ENCODE measurements around the gene TGFB2.

The TGFB2 gene

DNA sequence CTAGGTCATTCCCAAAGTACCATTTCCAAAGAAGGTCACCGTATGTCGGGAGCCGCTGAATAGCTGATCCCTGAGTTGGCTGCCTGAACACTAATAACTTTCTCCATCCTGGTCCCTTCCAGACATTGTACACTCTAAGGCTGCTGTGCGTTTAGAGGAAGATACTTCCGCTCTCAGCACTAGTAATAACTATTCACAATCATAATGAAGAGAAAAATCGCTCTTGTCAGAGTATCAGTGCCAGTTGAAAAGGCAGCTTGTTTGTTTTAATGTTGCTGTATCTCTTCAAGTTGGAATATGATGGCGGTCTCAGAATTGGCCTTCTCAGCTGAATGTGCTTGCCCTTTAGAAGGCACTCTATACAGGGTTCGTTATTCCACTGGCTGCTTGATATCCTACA, 43.5 kb downstream of the TGFB2 start:
- DNase-seq (ENCODE audit: low read depth in 2 of 2), result no peak

DNA sequence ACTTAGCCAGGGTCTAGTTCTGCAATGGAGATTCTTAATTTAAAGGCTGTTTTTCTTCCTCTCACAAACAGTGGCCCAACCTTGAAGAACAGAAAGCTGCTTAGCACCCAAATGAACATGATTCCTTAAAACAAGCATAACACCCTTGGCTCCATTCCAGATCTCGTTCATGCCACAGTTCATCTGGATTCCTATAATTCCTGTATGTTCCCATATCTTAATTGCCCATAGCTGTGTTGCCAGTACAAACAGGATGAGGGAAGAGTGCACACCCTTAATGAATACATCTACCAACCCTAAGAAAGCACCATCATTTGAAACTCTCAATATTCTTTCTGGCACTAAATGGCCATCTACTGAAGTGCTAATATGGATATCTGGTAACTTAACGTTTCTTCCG, 45.5 kb downstream of the TGFB2 start:
- DNase-seq (ENCODE audit: low read depth in 2 of 2), result no peak

DNA sequence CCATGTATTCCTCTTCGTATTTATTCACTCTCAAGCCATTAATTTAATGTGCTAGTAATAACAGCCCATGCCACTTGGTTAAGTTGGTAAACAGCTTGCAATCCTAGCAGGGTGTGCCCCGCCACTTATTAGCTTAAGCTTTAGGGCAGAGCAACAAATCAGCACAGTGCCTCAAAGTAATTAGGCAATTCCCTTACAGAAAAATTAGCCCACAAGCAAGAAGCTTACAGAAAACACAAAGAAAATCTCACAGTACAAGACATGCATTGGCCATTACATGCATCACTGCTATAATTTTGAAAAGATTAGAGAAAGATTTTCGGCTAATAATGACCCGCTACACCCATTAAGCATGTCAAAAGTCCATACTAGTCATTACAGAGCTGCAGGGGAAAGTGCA, 47.6 kb downstream of the TGFB2 start:
- no peak for DNase-seq (ENCODE audit: low read depth in 2 of 2)

DNA sequence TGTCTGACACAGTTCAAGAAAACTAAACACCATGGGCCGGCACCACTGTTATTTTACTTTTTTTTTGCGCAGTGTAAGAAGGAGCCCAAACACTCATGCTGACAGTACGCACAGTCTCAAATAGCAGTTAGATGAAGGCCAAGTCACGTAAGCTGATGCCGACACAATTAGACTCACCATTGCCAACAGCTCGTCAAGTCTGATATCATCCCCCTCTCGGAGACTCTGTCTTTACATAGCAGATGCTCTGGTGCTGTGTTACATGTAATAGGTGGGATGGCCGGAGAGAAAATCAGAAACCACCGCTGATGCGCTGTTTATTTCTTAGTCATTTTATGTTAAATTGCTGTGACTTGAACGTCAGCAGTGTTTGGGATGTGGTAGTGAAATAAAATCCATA, 49.3 kb downstream of the TGFB2 start:
- no peak for DNase-seq (ENCODE audit: low read depth in 2 of 2)

DNA sequence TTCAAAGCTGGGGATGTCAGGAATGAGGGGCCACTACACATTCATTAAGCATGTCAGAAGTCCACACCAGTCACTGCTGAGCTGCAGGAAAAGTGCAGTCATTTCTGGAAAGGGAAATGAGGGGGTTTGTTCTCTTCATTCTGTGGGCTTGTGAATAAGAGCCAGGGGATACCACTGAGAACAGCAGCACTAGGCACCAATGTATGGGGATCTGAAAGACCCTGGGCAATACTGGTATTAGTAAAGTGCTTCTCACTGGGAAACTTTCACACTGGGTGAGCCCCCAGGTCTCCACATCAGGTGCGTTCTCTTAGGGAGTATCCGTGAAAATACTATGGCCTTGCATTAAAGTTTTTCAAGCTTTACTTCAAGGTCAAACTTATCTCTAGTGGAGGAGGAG, 49.9 kb downstream of the TGFB2 start:
- no peak for DNase-seq (ENCODE audit: low read depth in 2 of 2)

DNA sequence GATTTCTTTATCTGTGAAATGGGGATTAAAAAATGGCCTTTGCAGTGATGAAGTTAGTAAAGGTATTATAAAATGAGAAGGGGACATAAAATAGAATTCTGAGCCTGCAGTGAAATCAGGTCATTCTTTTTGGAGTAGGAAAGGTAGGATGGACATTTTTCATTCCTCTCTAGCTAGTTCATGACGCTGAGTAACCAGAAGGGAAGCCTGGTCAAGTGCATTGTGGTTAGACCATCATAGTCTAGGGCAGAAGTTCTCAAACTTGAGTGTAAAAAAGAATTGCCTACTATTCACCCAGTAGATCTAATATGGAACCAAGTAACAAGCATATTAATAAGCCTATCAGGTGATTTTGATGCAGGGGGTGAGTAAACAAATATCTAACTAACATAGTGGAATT, 50.8 kb downstream of the TGFB2 start:
- DNase-seq (ENCODE audit: low read depth in 2 of 2), result no peak

DNA sequence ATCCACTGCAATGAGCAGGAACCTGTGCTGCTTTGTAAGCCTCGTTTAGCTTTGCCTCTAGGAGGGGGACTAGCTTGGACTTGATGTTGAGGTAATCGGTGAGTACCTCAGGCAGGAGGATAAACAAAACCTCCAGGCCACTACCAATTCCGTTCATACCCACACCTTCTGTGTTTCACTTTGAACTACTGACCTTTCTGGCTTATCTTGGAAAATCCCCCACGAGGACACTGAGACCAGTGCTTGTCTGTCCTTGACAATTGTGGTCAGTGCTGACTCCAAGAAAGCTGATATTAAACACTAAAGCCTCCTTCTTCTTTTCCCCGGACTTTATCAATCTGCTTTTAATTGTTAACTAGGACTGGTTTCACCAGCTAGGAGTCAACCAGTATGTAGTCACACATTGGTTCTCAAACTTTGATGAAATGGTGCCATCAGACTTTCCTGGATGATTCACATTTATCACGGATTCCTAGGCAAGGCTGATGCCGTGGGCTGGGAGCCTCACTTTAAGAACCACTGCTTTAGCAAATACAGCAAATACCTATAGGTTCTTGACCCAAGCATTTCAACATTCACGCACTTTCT, 52.7 kb downstream of the TGFB2 start:
- no peak for DNase-seq (ENCODE audit: low read depth in 2 of 2)

DNA sequence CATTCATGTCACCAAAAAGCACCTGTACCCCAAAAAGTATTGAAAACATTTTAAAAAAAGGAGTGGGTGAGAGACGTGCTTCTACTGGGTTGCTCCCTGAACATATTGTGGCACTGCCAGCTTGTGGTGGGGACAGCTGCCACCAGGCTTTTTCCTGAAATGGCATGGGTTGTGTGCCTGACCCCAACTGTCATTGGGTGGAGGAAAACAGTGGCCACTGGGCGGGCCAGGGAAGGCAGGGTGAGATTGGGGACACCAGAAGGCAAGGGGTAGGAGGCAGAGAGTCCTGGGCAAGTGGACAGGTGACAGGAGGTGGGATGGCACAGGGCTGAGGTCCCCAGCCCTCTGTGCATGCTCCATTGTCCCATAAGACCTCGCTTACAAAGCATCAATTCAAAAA, 55.5 kb downstream of the TGFB2 start:
- DNase-seq (ENCODE audit: low read depth in 2 of 2), result no peak

DNA sequence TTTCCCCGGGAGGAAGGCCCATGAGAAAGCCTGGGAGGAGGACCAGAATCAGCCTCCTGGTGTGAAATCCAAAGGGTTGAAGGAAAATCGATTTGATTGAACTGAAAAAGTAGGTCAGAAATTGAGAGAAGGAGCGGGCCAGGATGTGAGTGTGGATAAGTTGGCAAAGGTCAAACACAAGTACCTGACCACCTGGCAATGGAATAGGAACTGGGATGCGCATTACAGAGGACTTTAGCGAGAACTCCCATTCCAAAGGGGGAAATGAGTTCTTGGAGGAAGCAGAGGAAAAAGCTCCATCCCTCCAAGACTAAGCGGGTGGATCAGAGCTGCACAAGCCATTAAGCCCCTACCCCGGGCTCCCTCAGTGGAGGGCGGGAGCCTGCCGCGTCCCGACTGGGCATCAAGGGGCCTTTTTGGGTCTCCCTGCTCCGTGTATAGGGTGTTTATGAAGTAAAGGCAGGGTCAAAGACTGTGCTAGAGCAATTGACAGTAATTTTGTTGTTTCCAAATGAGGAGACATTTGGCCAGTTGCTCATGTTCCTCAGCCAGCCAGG, 56.4 kb downstream of the TGFB2 start:
- no peak for DNase-seq (ENCODE audit: low read depth in 2 of 2)

DNA sequence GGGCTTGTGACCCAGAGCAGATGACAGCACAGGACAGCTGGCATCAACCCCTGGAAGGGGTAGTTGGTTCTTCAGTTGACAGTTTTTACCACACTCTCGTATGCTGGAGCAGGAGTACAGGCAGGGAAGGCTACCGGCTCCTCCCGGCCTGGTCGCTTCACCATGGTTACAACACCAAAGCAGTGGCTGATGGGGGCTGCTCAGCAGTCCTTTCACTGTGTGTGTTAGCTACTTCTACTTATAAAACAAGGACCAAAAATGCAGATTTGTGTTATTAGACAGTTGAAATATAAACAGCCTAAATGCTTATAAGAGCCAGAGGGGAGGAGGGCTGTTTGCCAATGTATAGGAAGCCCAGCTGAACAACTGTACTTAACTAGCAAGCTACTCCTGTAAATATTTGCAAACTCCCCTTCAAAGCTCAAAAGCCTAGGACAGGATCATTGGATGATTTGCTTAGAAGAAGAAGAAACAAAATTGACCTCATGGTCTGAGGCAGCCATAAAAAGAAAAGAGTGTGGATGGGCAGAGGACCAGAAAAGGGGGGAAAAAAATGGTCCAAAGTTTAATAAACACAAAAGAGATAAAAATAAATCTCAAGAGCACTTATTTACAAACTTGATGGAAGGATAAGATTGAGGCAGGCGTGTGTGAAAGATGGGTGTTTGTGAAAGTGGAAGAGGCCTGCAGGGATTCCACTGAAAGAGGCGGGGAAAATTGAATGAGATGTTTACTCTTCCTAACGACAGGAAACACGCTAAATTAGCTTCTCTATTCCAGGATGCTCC, 57.1 kb downstream of the TGFB2 start:
- no peak for DNase-seq (ENCODE audit: low read depth in 2 of 2)

DNA sequence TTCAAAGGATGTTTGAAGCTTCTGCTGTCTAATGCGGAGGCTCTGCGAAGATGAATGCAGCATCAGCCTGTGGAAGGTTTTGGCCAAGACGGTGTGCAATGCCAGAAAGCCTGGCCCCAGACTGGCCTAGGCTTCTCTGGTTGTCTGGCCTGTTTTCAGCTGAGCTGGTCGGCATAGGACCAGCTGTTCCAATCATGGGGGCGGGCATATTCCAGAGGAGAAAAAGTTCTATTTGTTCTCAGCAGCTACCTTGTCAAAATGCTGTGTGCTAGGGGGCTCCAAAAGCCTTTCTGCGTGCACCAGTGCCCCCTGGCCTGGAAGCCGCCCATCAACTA, 57.6 kb downstream of the TGFB2 start:
- no peak for DNase-seq (ENCODE audit: low read depth in 2 of 2)

DNA sequence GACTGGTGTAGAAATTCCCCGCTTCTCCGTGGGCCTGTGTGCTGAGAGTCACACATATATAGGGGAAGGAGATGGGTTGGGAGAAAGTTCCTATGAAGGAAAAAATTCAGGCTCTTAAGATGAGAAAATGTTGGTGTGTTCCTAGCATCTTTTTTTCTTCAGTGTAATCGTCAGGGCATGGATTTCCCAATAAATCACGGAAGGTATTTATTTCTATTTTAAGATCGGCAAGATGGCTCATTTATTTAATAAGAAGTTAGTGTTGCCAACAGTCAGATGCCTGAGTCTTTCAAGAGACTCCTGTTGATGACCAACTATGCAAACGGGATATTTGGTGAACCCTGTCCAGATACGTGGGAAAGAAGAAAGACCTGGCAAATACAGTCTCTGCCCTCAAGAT, 58.2 kb downstream of the TGFB2 start:
- DNase-seq (ENCODE audit: low read depth in 2 of 2), result no peak

DNA sequence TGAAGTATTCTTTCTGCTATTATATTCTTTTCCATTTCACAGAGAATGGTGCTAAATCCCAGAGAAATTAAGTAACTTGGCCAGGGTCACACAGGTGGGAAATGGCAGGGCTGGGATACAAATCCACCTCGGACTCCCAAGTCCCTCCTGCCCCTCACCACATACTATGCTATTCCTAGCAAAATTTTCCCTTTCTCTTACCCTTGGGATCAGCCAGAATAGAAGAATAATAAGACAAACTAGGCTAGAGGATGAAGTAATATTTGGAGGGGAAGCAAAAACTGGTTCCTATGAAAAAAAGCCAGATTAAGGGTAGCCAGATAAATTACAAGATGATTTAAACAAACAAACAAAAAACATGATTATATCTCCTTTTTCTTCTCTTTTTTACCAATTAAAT, 62.5 kb downstream of the TGFB2 start:
- no peak for DNase-seq (ENCODE audit: low read depth in 2 of 2)

DNA sequence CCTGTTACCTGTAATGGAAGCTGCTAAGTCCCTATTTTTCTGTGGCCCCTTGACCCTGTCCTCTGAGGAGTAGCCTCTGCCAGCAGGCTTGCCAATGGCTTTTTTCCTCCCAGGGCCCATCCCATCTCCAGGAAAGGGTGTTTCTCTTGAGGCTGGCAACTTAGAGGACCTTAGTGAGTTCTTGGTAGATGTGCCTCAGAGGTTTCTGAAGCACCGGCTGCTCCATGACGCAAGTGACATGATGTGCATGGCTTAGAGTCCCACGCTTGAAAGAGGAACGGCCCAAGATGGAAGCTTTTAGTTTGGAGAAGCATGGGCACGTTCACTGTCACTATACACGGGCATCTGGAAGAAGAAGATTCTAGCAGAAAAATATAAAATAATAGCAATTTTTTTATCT, 63.0 kb downstream of the TGFB2 start:
- DNase-seq (ENCODE audit: low read depth in 2 of 2), result no peak

DNA sequence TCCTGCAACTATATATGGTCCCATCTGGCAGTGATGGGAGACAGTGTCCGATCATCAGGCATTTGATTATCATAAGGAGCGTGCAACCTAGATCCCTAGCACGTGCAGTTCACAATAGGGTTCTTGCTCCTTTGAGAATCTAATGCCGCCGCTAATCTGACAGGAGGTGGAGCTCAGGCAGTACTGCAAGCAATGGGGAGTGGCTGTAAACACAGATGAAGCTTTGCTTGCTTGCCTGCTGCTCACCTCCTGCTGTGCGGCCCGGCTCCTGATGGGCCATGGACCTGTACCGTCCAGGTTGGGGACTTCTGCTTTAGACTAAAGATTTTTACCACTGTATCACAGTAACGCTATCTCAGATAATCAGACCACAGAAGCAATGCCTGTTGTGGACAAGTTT, 63.8 kb downstream of the TGFB2 start:
- no peak for DNase-seq (ENCODE audit: low read depth in 2 of 2)

DNA sequence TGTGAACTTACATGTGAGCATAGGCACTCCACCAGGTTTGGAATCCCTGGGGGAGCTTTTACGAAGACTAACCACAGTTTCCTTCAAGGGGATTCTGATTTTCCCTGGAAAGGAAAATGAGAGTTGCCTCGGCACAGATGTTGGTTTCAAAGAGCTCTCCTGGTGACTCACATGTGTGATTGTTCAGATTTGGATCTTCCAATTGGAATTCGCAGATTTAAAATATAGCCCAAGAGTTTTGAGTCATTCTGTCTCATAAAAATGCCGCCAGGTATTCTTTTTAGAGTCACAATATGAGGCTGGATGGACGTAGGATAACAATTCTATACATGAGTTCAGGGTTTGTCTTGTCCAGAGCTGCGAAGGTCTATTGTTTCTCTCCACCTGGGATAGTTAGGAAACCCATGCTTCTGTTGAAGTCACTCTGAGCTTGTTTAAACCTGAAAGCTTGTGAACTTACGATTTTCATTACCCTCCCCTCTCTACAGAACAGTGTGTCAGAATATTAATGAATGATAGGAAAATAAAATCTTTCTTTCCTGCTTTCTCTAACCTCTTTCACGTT, 64.9 kb downstream of the TGFB2 start:
- no peak for DNase-seq (ENCODE audit: low read depth in 2 of 2)

DNA sequence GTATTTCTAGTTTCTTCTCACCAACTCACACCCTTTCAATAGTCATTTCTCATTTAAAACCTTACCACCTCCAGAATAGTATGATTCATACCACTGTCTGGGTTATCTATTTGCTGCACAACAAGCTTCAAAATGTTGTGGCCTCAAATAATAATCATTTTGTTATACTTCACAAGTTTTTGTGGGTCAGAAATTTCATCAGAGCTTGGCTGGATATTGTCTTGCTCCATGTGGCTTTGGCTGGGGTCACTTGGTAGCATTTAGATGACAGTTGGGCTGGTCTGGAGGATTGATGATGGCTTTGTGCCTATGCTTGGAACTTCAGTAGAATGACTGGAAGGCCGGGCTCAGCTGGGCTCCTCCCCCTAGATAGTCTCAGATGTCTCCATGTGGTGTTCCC, 66.0 kb downstream of the TGFB2 start:
- no peak for DNase-seq (ENCODE audit: low read depth in 2 of 2)

DNA sequence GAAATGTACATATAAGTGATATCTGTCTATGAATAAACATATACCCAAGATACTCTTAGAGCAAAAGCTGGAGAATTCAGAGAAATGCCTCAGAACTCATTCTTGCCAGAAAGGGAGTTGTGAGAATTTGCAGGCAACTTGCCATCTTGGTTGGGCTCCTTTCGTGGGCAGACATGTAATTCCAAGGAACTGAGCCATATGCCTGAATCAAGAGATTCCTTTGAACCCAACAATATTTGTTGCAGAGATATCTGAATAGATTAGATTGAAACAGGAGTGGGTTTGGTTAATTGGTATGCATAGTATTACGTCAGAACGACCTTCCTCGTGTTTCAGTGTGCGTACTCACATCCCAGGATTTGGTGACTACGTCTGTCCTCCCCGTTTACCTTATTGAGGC, 67.0 kb downstream of the TGFB2 start:
- DNase-seq (ENCODE audit: low read depth in 2 of 2), result no peak

DNA sequence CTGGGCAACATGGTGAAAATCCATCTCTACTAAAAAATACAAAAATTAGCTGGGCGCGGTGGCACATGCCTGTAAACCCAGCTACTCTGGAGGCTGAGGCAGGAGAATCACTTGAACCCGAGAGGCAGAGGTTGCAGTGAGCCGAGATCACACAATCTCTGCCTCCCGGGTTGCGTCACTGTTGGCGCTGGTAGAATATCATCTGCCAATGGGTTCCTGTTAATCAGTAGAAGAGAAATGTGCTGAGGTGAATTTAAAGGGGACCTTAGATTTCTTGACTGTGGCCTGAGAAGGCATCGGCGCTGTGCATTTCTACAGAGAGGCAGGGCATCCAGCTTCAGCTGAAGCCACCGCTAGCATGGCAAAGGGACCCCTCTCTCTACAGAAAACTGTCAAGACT, 68.0 kb downstream of the TGFB2 start:
- no peak for DNase-seq (ENCODE audit: low read depth in 2 of 2)

DNA sequence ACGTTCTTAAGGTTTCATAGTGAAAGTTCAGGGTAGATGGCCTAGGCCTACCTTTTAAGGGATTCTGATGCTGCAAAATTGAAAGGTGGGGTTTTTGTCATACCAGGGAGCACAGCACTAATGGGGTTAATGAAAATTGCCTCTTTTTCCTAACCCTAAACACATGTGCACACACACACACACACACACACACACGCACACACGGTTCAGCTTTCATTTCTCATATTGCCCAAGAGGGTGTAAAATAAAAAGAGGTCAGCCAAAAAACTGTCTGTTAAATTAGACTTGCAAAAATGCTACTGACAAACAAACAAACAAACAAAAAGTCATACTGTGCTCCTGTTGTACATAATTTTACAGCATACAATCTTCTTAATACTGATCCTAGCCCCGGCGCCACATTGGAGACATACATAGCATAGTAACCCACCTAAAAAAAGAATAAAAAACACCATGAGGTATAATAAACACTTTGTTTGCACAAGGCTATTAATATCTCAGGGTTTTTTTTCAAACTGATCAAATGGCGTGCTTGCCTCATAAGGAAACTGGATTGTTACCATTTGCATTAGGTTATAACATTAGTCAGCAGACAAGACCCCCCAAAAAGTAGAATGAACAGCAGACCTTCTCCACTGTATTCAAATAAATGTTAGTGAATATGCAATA, 69.1 kb downstream of the TGFB2 start:
- no peak for DNase-seq (ENCODE audit: low read depth in 2 of 2)

DNA sequence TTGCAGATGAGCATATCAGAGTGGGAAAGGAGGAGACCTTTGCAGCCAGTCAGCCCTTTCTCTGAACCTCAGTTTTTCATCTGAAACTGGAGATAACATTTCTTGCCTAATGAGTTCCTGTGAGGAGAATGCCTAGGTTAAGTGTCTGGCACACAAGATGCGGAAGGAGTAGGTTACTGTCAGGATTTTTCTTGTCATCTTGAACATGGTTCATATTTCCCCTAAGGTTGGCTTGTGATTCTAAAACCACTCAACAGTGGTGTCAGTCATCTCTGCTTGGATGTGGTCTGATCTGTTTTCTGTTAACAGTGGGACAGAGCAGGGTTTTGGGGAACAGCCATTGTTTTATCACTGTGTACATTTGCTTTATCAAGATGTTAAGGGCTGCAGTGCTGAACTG, 70.6 kb downstream of the TGFB2 start:
- DNase-seq (ENCODE audit: low read depth in 2 of 2), result no peak

DNA sequence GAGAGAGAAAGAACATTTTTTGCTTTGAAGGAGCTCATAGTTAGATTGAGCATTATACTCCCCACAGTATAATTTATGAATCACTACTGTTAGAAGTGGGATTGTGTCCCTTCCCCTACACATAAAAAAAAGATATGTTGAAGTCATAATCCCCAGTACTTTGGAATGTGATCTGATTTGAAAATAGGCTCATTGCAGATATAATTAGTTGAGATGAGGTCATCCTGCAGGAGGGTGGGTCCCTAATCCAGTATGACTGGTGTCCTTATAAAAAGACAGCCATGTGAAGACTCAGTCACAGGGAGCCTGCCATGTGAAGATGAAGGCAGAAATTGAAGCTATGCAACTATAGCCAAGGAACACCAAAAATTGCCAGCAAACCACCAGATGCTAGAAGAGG, 76.4 kb downstream of the TGFB2 start:
- no peak for DNase-seq (ENCODE audit: low read depth in 2 of 2)

DNA sequence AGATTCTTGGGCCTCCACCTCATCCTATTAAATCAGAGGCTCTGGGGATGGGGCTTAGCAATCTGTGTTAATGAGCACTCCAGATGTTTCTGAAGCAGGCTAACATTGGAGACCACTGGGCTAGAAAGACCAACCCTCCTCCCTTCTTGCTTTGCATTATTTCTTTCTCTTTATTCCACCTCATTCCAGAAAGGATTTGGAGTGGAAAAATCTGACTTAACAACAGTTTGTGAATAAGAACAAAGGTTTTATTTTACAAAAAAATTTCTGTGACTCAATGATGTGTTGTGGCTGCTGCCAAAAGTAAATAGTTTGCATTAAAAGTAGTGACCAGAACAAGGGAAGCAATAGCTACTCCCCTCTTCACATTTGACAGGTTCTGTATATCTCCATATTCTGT, 79.4 kb downstream of the TGFB2 start:
- no peak for DNase-seq (ENCODE audit: low read depth in 2 of 2)
